Fibroblast of skin of scalp (primary cell): ENCODE results near the gene DDHD1.
"Not testable (repeated sequence)": the region's sequence is repeated elsewhere in the genome, so short reads cannot be mapped to it uniquely, and the experiment has no call there.

Experiments used
- DNase-seq: peaks from one replicate; pipeline ENCODE4 v3.0.0-alpha.2; 2013

The DDHD1 gene

DNA sequence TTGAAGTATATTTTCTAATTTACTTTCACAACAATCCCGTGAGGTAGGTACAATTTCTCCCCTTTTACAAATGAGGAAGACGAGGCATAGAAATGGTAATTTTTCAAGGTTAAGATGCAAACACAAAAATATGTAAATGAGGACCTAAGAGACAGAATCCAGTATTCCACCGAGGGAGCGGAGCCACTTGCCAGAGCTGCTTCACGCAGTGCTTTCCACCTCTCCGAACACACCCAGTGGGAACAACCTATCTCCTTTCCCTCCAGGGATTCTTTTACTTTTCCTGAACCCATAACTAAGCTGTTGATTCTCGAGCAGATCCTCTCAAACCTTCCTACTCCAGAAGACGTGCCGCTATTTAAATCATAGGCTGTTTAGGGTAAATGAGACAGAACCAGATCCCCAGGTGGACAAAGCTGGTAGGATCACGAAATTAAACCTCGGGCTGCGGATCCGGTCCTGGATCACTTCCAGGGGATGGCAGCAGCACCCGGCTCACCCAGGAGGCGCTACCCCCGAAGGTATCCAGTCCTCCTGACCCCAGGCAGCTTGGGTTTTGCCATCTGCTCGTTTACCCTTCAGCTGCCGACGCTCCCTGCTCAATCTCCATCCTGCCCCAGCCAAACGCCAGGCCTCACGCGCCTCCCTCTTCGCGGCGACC, 1.5 kb downstream of the DDHD1 start:
- DNase-seq: peak; percentile 38

- no peak for DNase-seq
Measured at GRCh38 chr14:53149668-53150316, 3.3 kb downstream of the DDHD1 start.

DNA sequence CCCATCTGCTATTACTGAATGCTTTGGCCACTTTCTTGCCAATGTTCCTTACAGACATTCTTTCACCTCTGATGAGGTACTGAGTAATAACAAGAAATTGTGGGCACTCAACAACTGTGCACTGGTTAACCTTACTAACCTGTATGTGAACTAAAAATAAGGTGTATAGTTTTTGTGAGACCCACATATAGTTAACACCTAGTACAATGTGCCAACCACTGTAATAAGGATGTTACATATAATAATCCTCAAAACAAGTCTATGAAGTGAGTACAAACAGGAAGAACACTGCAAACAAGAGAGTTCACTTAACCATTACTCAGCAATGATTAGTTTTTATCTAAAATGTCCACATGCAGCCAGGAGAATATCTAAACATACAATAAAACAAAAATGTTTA, 4.5 kb downstream of the DDHD1 start:
- DNase-seq: no peak

DNA sequence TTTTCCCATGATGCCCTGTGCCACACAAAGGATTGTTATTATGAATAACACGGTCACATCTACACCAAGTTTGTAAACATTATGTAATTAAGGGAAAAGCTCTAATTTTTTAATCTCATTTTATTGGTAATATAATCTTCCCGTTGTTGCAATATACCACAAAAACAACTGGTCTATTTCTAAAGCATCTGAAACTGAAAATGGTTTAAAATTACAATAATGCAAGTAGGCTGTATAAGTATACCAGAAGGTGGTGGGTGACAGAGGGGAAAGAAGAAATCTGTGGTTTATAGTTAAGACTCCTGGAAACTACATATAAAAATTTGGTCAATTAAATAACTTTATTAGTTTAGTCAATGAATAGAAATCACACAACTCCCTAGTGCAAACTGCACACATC, 5.2 kb downstream of the DDHD1 start:
- DNase-seq: no peak

DNA sequence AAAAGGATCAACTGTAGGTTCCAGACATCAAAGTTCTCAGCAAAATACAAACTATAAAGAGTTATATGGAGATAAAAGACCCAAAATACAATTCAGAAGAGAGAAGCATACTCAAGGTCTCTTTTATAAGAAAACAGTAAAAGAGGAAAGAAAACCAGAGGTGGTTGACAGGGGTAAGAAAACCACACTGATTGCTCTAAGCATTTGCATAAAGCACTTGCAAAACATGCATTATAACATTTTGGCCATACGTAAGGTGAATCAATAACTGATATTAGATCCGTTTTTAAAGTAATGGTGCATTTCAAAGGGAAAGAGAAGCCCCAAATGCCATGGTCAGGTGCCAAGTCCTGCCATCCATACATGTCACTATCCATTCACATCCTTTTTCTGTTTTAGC, 5.9 kb downstream of the DDHD1 start:
- no peak for DNase-seq

- no peak for DNase-seq
Measured at GRCh38 chr14:53146739-53147138, 6.4 kb downstream of the DDHD1 start.

DNA sequence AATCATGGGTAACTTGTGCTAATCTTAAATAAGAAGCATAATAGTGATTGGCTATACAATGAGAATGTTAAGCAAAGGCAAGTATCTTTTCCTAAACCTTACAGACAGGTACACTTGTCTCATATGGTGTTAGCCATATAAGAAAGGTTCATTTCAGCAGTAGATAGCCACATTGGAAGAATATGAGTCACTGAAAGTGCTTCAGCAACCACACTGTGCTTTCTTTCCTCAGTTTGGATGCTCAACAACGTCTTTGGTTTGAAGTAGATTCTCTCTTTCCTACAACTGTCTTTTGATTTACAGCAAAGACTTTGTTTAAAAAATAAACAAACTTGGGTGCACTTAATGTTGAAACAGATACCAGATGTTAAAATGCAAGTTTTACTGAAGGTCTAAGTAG, 8.9 kb downstream of the DDHD1 start:
- DNase-seq: no peak

GRCh38 chr14:53140585-53140984, 12.5 kb downstream of the DDHD1 start:
- DNase-seq: no peak

GRCh38 chr14:53137568-53138203, 15.4 kb downstream of the DDHD1 start:
- DNase-seq: no peak

GRCh38 chr14:53130491-53130890, 22.6 kb downstream of the DDHD1 start:
- peak; percentile 21 for DNase-seq

GRCh38 chr14:53128303-53129028, 24.7 kb downstream of the DDHD1 start:
- DNase-seq: no peak

DNA sequence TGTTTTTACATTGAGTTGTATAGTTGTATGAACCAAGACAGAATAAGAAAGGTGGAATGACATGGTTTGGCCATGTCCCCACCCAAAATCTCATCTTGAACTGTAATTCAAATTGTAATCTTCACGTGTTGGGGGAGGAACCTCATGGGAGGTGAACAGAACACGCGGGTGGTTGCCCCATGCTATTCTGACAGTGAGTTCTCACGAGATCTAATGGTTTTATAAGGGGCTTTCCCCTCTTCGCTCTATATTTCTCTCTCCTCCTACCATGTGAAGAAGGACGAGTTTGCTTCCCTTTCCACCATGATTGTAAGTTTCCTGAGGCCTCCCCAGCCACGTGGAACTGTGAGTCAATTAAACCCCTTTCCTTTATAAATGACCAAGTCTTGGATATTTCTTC, 25.3 kb downstream of the DDHD1 start:
- DNase-seq: no peak

DNA sequence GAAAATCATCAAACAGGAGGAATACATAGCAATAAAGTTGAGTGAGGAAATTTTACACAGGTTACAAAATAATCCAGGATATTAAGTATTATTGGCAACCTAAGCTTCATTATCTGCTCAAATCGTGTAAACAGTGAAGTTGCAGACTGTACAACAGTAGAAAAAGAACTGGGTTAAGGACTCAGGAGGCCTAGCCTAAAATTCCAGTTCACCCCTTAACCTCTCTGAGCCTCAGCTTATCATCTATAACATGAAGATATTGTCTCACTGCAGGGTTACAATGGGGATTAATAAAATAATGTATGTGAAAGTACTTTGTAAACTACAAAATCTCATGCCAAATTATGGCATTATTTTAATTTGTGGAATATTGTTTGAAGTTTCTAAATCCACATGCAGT, 26.0 kb downstream of the DDHD1 start:
- DNase-seq: no peak

- DNase-seq: no peak
Measured at GRCh38 chr14:53126731-53127130, 26.4 kb downstream of the DDHD1 start.

- DNase-seq: no peak
Measured at GRCh38 chr14:53124786-53125185, 28.3 kb downstream of the DDHD1 start.

GRCh38 chr14:53121419-53121818, 31.7 kb downstream of the DDHD1 start:
- DNase-seq: not testable (repeated sequence)

- DNase-seq: not testable (repeated sequence)
Measured at GRCh38 chr14:53117479-53117878, 35.6 kb downstream of the DDHD1 start.

DNA sequence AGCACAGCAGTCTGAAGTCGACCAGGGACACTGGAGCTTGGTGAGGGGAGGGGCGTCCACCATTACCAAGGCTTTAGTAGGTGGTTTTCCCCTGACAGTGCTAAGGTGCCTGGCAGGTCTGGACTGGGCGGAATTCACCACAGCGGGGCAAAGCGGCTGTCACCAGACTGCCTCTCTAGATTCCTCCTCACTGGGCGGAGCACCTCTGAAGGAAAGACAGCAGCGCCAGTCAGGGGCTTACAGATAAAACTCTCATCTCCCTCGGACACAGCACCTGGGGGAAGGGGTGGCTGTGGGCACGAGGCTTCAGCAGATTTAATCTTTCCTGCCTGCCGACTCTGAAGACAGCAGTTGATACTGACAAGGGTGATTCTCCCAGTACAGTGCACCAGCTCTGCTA, 39.1 kb downstream of the DDHD1 start:
- no peak for DNase-seq

- no peak for DNase-seq
Measured at GRCh38 chr14:53110096-53110495, 43.0 kb downstream of the DDHD1 start.

DNA sequence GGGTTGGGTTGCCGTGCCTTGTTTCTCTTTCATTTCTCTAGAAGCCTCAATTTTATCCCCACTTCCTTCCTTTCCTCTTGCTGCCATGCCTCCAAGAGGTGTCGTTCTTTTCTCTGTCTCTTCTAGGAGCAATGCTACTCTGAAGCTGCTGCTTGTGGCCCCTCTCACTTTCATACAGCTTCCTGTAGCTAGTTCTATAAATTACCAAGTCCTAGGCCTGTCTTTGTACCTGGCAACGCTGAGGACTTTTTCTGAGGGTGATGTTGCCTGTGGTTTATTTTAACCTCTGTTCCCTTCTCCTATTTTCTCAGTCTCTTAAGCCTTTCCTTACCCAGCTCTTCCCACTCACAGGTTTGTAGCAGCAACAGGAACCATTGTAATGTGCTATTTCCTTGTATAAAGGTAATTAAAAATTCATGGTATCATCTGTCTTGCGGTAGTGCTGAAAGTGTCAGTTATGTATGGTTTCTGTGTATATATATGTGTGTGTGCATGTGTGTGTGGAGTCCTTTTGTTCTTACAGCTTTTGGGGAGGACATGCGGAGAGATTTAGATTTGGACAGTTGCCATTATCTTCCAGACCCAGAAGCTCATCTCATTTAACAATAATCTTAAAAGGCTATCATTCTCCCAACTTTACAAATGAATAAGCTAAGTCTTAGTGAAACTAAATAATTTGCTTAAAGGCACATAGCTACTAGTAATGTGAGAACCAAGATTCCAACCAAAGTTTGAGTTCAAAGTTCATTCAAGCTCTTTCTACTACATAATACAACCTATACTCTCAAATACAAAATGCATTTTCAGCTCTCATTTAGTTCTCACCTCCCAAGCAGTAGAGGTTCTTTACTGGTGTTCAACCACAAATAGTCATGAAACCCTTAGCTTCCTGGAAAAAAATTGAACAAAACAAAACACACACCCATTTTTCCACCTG, 43.8 kb downstream of the DDHD1 start:
- DNase-seq: no peak

GRCh38 chr14:53108292-53109104, 44.6 kb downstream of the DDHD1 start:
- no peak for DNase-seq
